A172 (cell line): ENCODE measurements around the gene GPHN. TPM values are rescaled to one million over a fixed set of nuclear protein-coding genes. Genes with fewer than 3 reads are reported as not detected.

Experiments
- DNase-seq: peaks from one replicate; pipeline ENCODE4 v3.0.0-alpha.2; 2015; ENCODE audit warnings: low spot score
- total RNA-seq: library from RNA; depleted of rRNA; stranded (reverse); fragments of >200 nt; shearing (Covaris generic); gene quantifications from 2 replicates; pipeline ENCODE4 v1.2.3, GENCODE V29; 2014

The GPHN gene
- total RNA-seq, 1 experiment from 2014 or later: 10.7 TPM

DNA sequence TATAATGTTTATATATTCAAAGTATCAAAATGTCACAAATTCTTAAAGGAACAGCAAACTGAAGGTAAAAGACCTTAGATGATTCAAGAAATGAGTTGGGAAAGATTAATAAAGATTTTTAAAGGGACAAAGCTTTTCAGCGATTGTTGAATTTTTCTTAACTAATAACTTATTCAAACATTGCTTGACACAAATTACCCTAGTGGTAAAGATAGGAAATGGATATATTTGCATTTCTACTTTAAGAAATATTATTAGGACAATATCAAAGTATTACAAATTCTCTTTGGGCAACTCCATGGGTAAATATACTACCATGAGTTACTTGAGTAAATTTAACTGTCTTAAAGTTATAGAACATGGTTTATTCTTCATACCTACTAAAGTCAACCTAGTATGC is 415.3 kb downstream of the GPHN start:
- no peak for DNase-seq

GRCh38 chr14:66939409-66939808 is 431.5 kb downstream of the GPHN start:
- no peak for DNase-seq

DNA sequence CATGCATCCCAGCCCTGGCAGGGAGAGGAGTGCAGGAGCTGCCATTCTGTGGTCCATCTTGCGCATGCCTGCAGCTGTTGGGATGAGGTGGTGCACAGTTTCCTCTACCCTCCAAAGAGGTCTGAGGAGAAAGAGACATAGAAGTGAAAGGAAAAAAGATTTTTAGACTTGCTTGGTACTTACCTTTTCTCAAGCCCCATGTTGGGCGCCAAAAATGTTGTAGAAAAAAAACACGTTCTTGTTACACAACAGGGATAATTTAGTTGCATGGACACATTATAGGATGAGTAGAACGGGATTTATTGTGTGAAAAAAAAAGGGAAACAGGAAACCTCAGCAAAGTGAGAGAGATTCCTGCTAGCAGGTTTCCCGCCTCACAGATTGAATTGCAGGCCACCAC is 436.9 kb downstream of the GPHN start:
- DNase-seq: peak; percentile 5

DNA sequence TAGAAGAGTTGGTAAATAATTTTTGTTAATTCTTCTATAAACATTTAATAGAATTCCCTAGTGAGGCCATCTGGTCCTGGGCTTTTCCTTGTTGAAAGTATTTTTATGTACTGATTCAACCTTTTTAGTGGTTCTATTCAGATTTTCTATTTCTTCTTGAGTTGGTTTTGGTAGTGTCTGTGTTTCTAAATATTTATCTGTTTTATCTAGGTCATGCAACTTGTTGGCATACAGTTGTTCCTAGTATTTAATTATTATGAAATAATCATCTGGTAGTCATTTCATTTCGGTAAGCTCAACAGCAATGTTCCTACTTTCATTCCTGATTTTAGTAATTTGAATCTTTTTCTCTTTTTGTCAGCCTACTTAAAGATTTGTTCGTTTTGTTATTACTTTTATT is 447.2 kb downstream of the GPHN start:
- no peak for DNase-seq

DNA sequence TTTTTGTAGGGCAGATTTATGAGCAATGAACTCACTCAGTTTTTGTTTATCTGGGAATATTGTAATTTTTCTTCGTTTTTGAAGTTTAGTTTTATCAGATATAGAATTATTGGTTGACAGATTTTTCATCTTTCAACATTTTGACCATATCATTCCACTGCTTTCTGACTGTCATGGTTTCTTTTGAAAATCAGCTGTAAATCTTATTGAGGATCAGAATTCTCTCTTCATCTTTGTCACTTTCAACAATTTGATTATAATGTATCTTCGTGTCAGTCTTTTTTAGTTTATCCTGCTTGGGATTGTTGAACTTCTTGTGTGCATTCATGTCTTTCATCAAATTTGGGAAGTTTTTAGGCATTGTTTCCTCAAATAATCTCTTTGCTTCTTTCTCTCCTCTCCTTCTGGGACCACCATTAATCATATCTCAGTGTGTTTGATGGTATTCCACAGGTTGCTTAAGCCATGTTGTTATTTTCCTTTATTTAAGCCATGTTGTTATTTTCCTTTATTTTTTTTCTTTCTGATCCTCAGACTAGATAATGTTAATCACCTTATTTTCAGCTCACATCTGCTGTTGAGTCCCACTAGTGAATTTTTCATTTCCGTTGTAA is 451.6 kb downstream of the GPHN start:
- DNase-seq: no peak

- DNase-seq: peak; percentile 48
These were observed 457.9 kb downstream of the GPHN start for GRCh38 chr14:66965831-66966230.

- no peak for DNase-seq
These were observed 464.5 kb downstream of the GPHN start for GRCh38 chr14:66972469-66972868.

DNA sequence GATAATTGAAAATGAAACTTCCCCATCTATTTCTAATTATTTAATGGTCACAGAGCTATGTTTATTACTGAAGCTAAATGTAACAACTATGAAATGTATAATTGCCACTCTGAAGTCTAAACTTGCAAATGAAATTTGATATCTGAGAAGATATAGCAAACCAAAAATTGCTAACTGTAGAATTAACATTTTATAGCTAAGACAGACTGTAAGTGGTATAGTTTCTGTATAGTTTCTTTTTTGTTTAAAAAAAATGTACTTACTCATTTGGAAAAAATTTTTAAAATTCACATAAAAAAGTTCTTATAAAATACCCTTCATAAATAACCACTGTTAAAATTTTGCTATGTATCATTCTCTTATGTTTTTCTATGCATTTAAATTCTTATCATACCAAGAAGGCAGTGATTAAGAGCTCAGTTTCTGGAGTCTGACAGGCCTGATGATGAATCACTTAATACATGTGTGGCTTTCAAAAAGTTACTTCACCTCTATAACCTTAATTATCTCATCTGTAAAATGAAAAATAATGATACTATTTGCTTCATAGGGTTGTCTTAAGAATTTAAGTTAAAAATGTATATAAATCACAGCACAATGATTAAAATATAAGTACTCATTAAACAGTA is 466.6 kb downstream of the GPHN start:
- peak; percentile 57 for DNase-seq

- DNase-seq: no peak
These were observed 467.3 kb downstream of the GPHN start for GRCh38 chr14:66975251-66975650.

GRCh38 chr14:66979101-66979974 is 471.4 kb downstream of the GPHN start:
- DNase-seq: no peak

- no peak for DNase-seq
These were observed 474.3 kb downstream of the GPHN start for GRCh38 chr14:66982247-66982646.

DNA sequence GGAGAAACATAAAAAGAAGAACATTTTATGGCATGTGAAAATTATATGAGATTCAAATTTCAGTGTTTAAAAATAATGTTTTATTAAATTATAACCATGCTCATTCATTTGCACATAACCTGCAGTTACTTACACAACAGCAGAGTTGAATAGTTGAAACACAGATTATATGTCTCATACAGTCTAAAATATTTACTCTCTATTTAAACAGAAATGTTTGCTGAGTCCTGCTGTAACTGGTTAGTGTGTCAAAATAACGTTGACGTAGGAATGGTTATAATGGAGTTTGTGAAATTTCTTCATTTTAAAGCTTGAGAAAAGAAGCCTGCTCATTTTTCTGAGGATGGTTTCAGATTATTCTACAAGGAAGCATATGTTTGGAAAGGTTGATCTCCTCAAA is 484.8 kb downstream of the GPHN start:
- DNase-seq: no peak

GRCh38 chr14:66993512-66993911 is 485.6 kb downstream of the GPHN start:
- DNase-seq: no peak

GRCh38 chr14:66998013-66998412 is 490.1 kb downstream of the GPHN start:
- DNase-seq: no peak

DNA sequence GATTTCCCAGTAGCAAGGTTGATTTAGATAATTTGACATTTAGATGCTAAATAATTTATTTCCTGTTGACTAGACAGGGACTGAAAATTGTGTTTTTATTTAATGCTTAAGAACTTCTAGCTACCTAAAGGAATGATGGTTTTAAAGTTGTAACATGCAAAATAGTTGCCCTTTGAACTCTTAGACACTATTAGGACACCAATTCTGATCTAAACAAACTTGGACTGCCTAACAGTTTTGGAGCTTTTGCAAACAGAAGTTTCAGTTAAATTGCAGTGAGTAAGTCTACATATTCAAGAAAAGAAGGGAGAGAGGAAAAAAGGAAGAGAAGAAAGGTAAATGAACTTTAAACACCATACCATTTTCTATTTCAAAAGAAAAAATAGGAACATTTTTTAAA is 492.0 kb downstream of the GPHN start:
- no peak for DNase-seq

GRCh38 chr14:67002994-67003753 is 495.2 kb downstream of the GPHN start:
- DNase-seq: no peak

DNA sequence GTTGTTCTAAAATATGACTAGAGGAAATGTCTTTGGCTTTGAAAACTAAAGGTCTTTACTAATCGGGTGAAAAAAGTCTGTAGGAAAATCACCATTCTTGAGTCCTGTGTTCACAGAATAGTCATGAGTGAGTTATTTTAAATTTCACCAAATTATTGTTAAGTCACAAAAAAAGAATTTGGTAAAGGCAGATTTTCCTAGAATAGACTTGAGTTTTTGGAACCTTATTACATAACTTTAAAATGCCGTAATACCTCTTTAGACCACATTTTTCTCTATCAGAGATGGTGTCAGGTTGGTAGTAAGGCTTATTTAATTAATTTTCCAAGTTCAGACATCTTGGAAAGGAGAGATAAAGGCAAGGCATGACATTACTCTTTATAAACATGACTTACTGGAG is 496.6 kb downstream of the GPHN start:
- peak; percentile 7 for DNase-seq

GRCh38 chr14:67010602-67011001 is 502.7 kb downstream of the GPHN start:
- no peak for DNase-seq

DNA sequence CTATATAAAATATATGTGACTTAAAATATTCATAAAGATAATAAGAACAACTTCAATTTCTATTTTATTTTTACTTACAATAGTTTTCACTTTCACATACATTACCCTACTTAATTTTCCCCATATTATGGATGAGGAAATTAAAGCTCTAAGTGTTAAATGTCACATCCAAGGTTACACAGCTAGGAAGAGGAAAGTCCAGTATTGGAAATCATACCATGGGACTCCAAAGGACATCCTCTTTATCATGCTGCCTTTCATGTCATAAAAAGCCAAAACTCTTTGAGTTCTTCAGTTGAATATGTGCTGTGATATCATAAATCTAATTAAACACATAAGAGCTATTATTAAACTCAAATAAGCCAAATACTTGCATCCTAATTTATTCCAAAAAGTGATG is 508.9 kb downstream of the GPHN start:
- no peak for DNase-seq

DNA sequence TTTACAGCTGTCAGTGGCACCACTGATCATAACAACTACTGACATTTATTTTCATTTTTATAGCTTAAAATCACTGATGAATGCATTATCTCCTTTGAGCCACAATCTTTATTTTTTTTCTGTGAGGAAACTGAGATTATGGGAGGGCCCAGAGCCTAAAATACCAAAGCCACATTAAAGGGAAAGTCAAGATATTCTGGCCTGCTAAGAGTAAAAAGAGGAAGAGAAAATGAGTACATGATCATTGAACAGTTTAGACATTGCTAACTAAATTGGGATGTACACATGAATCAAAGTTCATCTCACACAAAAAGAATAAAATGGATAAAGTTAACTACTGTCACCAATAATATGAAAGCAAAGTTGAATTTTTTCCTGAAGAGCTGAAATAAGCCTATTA is 510.8 kb downstream of the GPHN start:
- no peak for DNase-seq

- no peak for DNase-seq
These were observed 511.8 kb downstream of the GPHN start for GRCh38 chr14:67019796-67020195.
